CD14-positive monocyte (primary cell): ENCODE results near the gene TRIM40. TPM values are rescaled to one million over a fixed set of nuclear protein-coding genes. Genes with fewer than 3 reads are reported as not detected.

Experiments used
- DNase-seq, 3 donors: peaks; one replicate each; pipeline ENCODE4 v3.0.0-alpha.2; 2011 to 2022
- H2AFZ ChIP-seq: 2 replicates; pipeline ENCODE4 v1.6.0; 2012; ENCODE audit warnings: mild to moderate bottlenecking, low read depth, low read length, inconsistent platforms; ENCODE audit not compliant: insufficient read depth, poor library complexity, severe bottlenecking
- H3K27ac ChIP-seq, 2 donors: 1 replicate in 1 of 2; 2 replicates in 1 of 2; pipeline ENCODE4 v1.5.1; 2012 to 2013; ENCODE audit warnings: low read length in 2 of 2, control low read depth in 1 of 2, inconsistent platforms in 1 of 2, low read depth in 1 of 2, mild to moderate bottlenecking in 1 of 2
- H3K27me3 ChIP-seq, 2 donors: one replicate each; pipeline versions ENCODE4 v1.6.0 to v1.6.1; 2011 to 2013; ENCODE audit warnings: low read length in 2 of 2; ENCODE audit not compliant: control insufficient read depth in 2 of 2, insufficient read depth in 2 of 2
- H3K36me3 ChIP-seq, 2 donors: replicated peaks in 1 of 2; 1 replicate in 1 of 2; 2 replicates in 1 of 2; pipeline versions ENCODE4 v1.5.1 to v1.6.1; 2012 to 2013; ENCODE audit warnings: low read length in 2 of 2, control low read depth in 1 of 2, inconsistent platforms in 1 of 2, mild to moderate bottlenecking in 1 of 2; ENCODE audit not compliant: insufficient read depth in 2 of 2, control insufficient read depth in 1 of 2
- H3K4me1 ChIP-seq, 2 donors: 1 replicate in 1 of 2; 2 replicates in 1 of 2; pipeline versions ENCODE4 v1.5.1 to v1.6.1; 2012 to 2013; ENCODE audit warnings: low read length in 2 of 2, control low read depth in 1 of 2, inconsistent platforms in 1 of 2, mild to moderate bottlenecking in 1 of 2, moderate library complexity in 1 of 2; ENCODE audit not compliant: insufficient read depth in 2 of 2, control insufficient read depth in 1 of 2
- H3K4me2 ChIP-seq: replicated peaks from 2 replicates; pipeline ENCODE3; 2012; ENCODE audit warnings: low read length, moderate library complexity, mild to moderate bottlenecking; ENCODE audit not compliant: poor library complexity, severe bottlenecking; ENCODE audit errors: extremely low read depth
- H3K4me3 ChIP-seq, 3 experiments: fragments of 200-600 bp in 1 of 3; sonication (generic) in 1 of 3; replicated peaks in 1 of 3; 1 replicate in 2 of 3; 2 replicates in 1 of 3; pipeline ENCODE4 v1.5.1; 2011 to 2013; ENCODE audit warnings: low read length in 3 of 3, mild to moderate bottlenecking in 3 of 3, control low read depth in 2 of 3, low read depth in 2 of 3, inconsistent platforms in 1 of 3, moderate library complexity in 1 of 3
- H3K79me2 ChIP-seq: 2 replicates; pipeline ENCODE4 v1.6.0; 2012; ENCODE audit warnings: mild to moderate bottlenecking, control low read depth, inconsistent platforms, low read length, moderate library complexity; ENCODE audit not compliant: insufficient read depth
- H3K9ac ChIP-seq: 2 replicates; pipeline ENCODE4 v1.6.0; 2017; ENCODE audit warnings: low read length, mild to moderate bottlenecking; ENCODE audit not compliant: insufficient read depth, poor library complexity, severe bottlenecking
- H3K9me3 ChIP-seq, 2 donors: replicated peaks in 1 of 2; 1 replicate in 1 of 2; 2 replicates in 1 of 2; pipeline versions ENCODE4 v1.5.1 to v1.6.1; 2012 to 2013; ENCODE audit warnings: low read length in 2 of 2, control low read depth in 1 of 2; ENCODE audit not compliant: control insufficient read depth in 1 of 2, insufficient read depth in 1 of 2
- H4K20me1 ChIP-seq: 2 replicates; pipeline ENCODE4 v1.6.0; 2012; ENCODE audit warnings: mild to moderate bottlenecking, low read length, control low read depth, moderate library complexity; ENCODE audit not compliant: insufficient read depth
- H3K27ac Mint-ChIP-seq, 7 donors: one replicate each; pipeline ENCODE4 v1.8.0; 2020; ENCODE audit warnings: mild to moderate bottlenecking in 7 of 7, mixed read lengths in 7 of 7, moderate library complexity in 6 of 7, inconsistent platforms in 2 of 7
- H3K27me3 Mint-ChIP-seq, 3 donors: one replicate each; pipeline ENCODE4 v1.8.0; 2021 to 2022; ENCODE audit warnings: low read depth in 3 of 3, mild to moderate bottlenecking in 3 of 3, mixed read lengths in 3 of 3, moderate library complexity in 3 of 3, inconsistent platforms in 1 of 3
- H3K36me3 Mint-ChIP-seq, 2 donors: one replicate each; pipeline ENCODE4 v1.8.0; 2020; ENCODE audit warnings: mixed read lengths in 2 of 2, inconsistent platforms in 1 of 2, mild to moderate bottlenecking in 1 of 2
- H3K4me1 Mint-ChIP-seq: one replicate; pipeline ENCODE4 v1.8.0; 2020; ENCODE audit warnings: mild to moderate bottlenecking, mixed read lengths
- H3K4me3 Mint-ChIP-seq, 2 donors: one replicate each; pipeline ENCODE4 v1.8.0; 2020; ENCODE audit warnings: mild to moderate bottlenecking in 2 of 2, mixed read lengths in 2 of 2, moderate library complexity in 1 of 2
- H3K9me3 Mint-ChIP-seq, 7 donors: one replicate each; pipeline ENCODE4 v1.8.0; 2020 to 2022; ENCODE audit warnings: mixed read lengths in 7 of 7, mild to moderate bottlenecking in 6 of 7, moderate library complexity in 6 of 7, inconsistent platforms in 2 of 7
- WGBS: methylation state at CpG from one replicate; pipeline ENCODE4 v1.1.5; 2013; ENCODE audit warnings: missing lambda C conversion rate; ENCODE audit not compliant: insufficient coverage; 5-methylcytosine and 5-hydroxymethylcytosine counted together
- intact Hi-C, 2 donors: fragments of 100-400 bp; cut with micrococcal nuclease; formaldehyde crosslinking; loops; one replicate each; pipeline versions ENCODE4 v1.15.0 to v1.15.1; 2023
- polyA plus RNA-seq, 3 donors: library from polyadenylated mRNA; depleted of rRNA in 1 of 3; unstranded in 2 of 3; stranded (reverse) in 1 of 3; fragments of 300-500 nt in 2 of 3; fragments of >200 nt in 1 of 3; fragmentation: Illumina TruSeq in 2 of 3; gene quantifications; 1 replicate in 2 of 3; 2 replicates in 1 of 3; pipeline ENCODE4 v1.2.3, GENCODE V29; 2012 to 2021
- TF ChIP-seq, protein P1 (sequence below): fragments of 200-600 bp; IDR thresholded peaks from one replicate; pipeline ENCODE4 v1.8.0; 2022; ENCODE audit warnings: antibody characterized with exemption, mild to moderate bottlenecking

TRIM40 gene
- polyA plus RNA-seq, 3 donors: not detected

GRCh38 chr6:30184417-30185031, 48.6 kb downstream of the TRIM40 start:
- H3K36me3 ChIP-seq: peaks cover 46 to 51% of the 10 kb centered on the region in 2 donors
- peaks cover 9 to 15% of the 10 kb centered on the region in 2 donors for H3K9me3 ChIP-seq
- peaks cover 2 to 5% of the 10 kb centered on the region in 2 donors for H3K27me3 ChIP-seq
- Mint-ChIP-seq H3K9me3 (peaks cover 9 to 24% (median 16%) of the 10 kb centered on the region in 7 donors), H3K4me1 (no peaks in the 10 kb centered on the region), H3K27me3 (peaks cover 1 to 6% (median 2%) of the 10 kb centered on the region in 3 donors), H3K36me3 (peaks cover 46 to 49% of the 10 kb centered on the region in 2 donors), H3K4me3 (no peak overlapping the region), H3K27ac (peak overlapping the region in 1 of 7 donors; percentile 60)
- H2AFZ ChIP-seq: no peak overlapping the region
- H3K4me2 ChIP-seq: no peak overlapping the region
- TF ChIP-seq, protein P1, sequence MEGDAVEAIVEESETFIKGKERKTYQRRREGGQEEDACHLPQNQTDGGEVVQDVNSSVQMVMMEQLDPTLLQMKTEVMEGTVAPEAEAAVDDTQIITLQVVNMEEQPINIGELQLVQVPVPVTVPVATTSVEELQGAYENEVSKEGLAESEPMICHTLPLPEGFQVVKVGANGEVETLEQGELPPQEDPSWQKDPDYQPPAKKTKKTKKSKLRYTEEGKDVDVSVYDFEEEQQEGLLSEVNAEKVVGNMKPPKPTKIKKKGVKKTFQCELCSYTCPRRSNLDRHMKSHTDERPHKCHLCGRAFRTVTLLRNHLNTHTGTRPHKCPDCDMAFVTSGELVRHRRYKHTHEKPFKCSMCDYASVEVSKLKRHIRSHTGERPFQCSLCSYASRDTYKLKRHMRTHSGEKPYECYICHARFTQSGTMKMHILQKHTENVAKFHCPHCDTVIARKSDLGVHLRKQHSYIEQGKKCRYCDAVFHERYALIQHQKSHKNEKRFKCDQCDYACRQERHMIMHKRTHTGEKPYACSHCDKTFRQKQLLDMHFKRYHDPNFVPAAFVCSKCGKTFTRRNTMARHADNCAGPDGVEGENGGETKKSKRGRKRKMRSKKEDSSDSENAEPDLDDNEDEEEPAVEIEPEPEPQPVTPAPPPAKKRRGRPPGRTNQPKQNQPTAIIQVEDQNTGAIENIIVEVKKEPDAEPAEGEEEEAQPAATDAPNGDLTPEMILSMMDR: no peak
- peaks cover 13% of the 10 kb centered on the region for H4K20me1 ChIP-seq
- intact Hi-C loops: no loop called here
- no peak for DNase-seq
- no peak overlapping the region for H3K27ac ChIP-seq
- no peak overlapping the region for H3K9ac ChIP-seq
- no peaks in the 10 kb centered on the region for H3K4me1 ChIP-seq
- no peaks in the 10 kb centered on the region for H3K79me2 ChIP-seq
- WGBS: 100% methylated on average over 1 of the region's 5 CpGs
- H3K4me3 ChIP-seq: no peak overlapping the region

- H3K4me3 Mint-ChIP-seq: no peak overlapping the region
- no peak overlapping the region for H3K4me3 ChIP-seq
- H3K36me3 Mint-ChIP-seq: peaks cover 61 to 64% of the 10 kb centered on the region in 2 donors
Observed at GRCh38 chr6:30185846-30186484, 50.0 kb downstream of the TRIM40 start.

More at GRCh38 chr6:30185846-30186484, 50.0 kb downstream of the TRIM40 start:
- Histone ChIP-seq H3K27me3 (no peaks in the 10 kb centered on the region), H3K9me3 (peaks cover 5 to 9% of the 10 kb centered on the region in 2 donors), H3K27ac (no peak overlapping the region), H2AFZ (no peak overlapping the region), H3K4me1 (no peaks in the 10 kb centered on the region), H4K20me1 (peaks cover 24% of the 10 kb centered on the region), H3K79me2 (no peaks in the 10 kb centered on the region), H3K4me2 (no peak overlapping the region), H3K9ac (no peak overlapping the region), H3K36me3 (peaks cover 60 to 65% of the 10 kb centered on the region in 2 donors)
- intact Hi-C loops: no loop called here
- peaks cover 1 to 10% (median 6%) of the 10 kb centered on the region in 7 donors for H3K9me3 Mint-ChIP-seq
- H3K4me1 Mint-ChIP-seq: no peaks in the 10 kb centered on the region
- DNase-seq: no peak
- peak overlapping the region in 1 of 7 donors; percentile 28 for H3K27ac Mint-ChIP-seq
- 90% methylated on average over 19 of the region's 20 CpGs for WGBS
- TF ChIP-seq, protein P1: no peak
- H3K27me3 Mint-ChIP-seq: peaks cover 0 to 4% (median 1%) of the 10 kb centered on the region in 3 donors
